Measurements from ENCODE around the gene L3MBTL3.

The L3MBTL3 gene

DNA sequence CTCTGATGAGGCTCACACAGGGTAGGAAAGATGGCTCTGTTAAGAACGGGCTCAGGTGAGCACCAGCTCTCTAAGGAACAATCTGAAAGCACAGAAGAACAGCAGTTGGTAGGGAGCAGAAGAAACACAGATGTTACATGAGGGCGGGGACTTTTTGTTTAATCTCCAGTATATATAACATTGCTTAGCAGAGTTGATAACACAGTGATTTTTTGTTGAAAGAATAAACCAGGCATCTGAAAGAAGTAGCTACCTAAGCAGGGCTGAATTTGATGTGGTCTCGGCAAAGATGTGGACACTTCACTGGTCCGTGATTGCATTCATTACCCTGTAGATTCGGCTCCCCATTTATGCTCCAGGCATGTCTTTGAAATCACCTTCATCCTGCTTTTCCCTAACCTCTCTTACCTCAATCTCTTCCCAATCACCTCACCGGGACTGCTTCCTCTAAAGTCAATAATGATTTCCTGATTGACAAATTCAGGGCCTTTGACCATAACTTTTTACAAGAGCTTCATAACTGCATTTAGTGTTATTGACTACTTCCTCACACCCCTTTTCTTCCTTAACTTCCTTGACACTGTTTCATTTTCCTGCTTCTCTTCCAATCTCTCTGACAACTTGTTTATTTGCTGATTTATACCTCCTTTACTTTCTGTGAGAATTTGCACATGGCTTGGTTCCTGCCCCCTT is 170.0 kb downstream of the L3MBTL3 start:
- no peak for DNase-seq

DNA sequence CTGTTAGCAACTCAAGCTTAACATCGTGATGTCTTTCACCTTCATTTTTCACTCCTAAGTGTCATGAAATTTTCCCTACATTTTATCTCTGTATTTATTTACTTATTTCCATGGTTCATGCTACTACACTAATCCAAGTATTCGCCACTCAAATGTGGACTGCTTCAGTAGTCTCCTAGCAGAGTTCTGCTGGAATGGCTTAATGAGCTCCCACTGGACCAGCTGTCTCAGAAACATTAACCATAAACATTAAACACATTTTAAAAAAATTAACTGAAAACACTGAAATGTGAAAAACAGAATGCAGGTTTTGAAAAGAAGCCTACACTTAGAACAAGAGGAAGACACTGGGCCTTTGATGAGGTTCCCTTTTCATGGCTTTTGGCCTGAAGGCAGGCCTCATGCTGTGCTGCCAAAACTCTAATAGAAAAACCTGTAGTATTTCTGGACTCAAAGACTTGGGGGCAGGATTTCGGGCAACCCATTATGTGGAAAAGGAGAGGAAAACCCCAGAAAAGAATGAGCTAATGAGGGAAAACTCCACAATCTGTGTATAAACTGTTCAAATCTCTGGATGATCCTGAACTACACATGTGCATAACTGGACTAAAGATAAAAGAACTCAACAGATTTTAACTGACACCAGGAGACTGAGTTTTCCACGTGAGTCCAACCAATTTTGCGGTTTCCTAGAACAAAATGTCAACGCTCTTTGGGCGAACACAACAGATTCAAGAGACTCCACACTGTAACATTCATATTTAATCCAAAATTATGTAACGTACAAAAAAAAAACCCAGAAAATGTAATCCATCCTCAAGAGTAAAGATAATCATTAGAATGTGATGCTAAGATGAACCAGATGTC is 171.4 kb downstream of the L3MBTL3 start:
- no peak for DNase-seq

Data from CD4-positive, alpha-beta T cell treated with Interleukin-4 for 4 hours (primary cell).